SK-N-SH treated with all-trans-retinoic acid at 6 μM for 48 hours (cell line): ENCODE data around the gene MYO3B.

Experiments used
- ATAC-seq: fragments of 200-7000 bp; cut with Tn5 transposase; 3 replicates; pipeline ENCODE4 v1.9.1; 2020; ENCODE audit warnings: mild to moderate bottlenecking, moderate library complexity
- BACH2 ChIP-seq: fragments of 250-450 bp; sonication (Bioruptor Pico); IDR thresholded peaks from 2 replicates; pipeline ENCODE4 v1.9.0; 2021; ENCODE audit warnings: mild to moderate bottlenecking, borderline replicate concordance
- CSDC2 ChIP-seq: fragments of 250-450 bp; sonication (Bioruptor Pico); IDR thresholded peaks from 2 replicates; pipeline ENCODE4 v1.5.0; 2020; ENCODE audit warnings: mild to moderate bottlenecking, moderate library complexity
- CSRNP3 ChIP-seq: fragments of 250-450 bp; sonication (Bioruptor Pico); IDR thresholded peaks from 2 replicates; pipeline ENCODE4 v1.5.1; 2021; ENCODE audit warnings: mild to moderate bottlenecking, moderate library complexity
- GLIS3 ChIP-seq: fragments of 250-450 bp; sonication (Bioruptor Pico); IDR thresholded peaks from 2 replicates; pipeline ENCODE4 v1.5.0; 2020; ENCODE audit warnings: mild to moderate bottlenecking, moderate library complexity
- ISL1 ChIP-seq: fragments of 250-450 bp; sonication (Bioruptor Pico); IDR thresholded peaks from 2 replicates; pipeline ENCODE4 v2.1.2; 2022; ENCODE audit warnings: mild to moderate bottlenecking, moderate library complexity
- OSR1 ChIP-seq: fragments of 250-450 bp; sonication (Bioruptor Pico); IDR thresholded peaks from 2 replicates; pipeline ENCODE4 v1.8.0; 2022; ENCODE audit warnings: moderate library complexity, mild to moderate bottlenecking, inconsistent platforms
- PATZ1 ChIP-seq: fragments of 250-450 bp; sonication (Bioruptor Pico); IDR thresholded peaks from 2 replicates; pipeline ENCODE4 v1.8.0; 2020; ENCODE audit warnings: mild to moderate bottlenecking, moderate library complexity, borderline replicate concordance
- PPARA ChIP-seq: fragments of 250-450 bp; sonication (Bioruptor Pico); IDR thresholded peaks from 2 replicates; pipeline ENCODE4 v1.5.0; 2020; ENCODE audit warnings: mild to moderate bottlenecking, borderline replicate concordance
- RARB ChIP-seq: fragments of 250-450 bp; sonication (Bioruptor Pico); IDR thresholded peaks from 2 replicates; pipeline ENCODE4 v1.8.0; 2021; ENCODE audit warnings: mild to moderate bottlenecking, moderate library complexity
- SNAI2 ChIP-seq: fragments of 250-450 bp; sonication (Bioruptor Pico); IDR thresholded peaks from 2 replicates; pipeline ENCODE4 v1.5.0; 2020; ENCODE audit warnings: mild to moderate bottlenecking, moderate library complexity
- TCF4 ChIP-seq: fragments of 250-450 bp; sonication (Bioruptor Pico); IDR thresholded peaks from 2 replicates; pipeline ENCODE4 v1.8.0; 2021; ENCODE audit warnings: mild to moderate bottlenecking, moderate library complexity, borderline replicate concordance
- TOX ChIP-seq: fragments of 250-450 bp; sonication (Bioruptor Pico); IDR thresholded peaks from 2 replicates; pipeline ENCODE4 v1.8.0; 2021; ENCODE audit warnings: mild to moderate bottlenecking, moderate library complexity, borderline replicate concordance
- ZC3H10 ChIP-seq: fragments of 250-450 bp; sonication (Bioruptor Pico); IDR thresholded peaks from 2 replicates; pipeline ENCODE4 v1.5.1; 2021; ENCODE audit warnings: mild to moderate bottlenecking, moderate library complexity
- ZFP3 ChIP-seq: fragments of 250-450 bp; sonication (Bioruptor Pico); IDR thresholded peaks from 2 replicates; pipeline ENCODE4 v1.5.0; 2020; ENCODE audit warnings: mild to moderate bottlenecking, moderate library complexity
- ZFP30 ChIP-seq: fragments of 450-650 bp; formaldehyde crosslinking; IDR thresholded peaks from 2 replicates; pipeline ENCODE4 v1.5.0; 2022; ENCODE audit warnings: mild to moderate bottlenecking, moderate library complexity
- ZNF565 ChIP-seq: fragments of 450-650 bp; formaldehyde crosslinking; conservative IDR thresholded peaks from 2 replicates; pipeline ENCODE4 v1.5.0; 2020; ENCODE audit warnings: low read depth, mild to moderate bottlenecking, moderate library complexity
- ZNF70 ChIP-seq: fragments of 450-650 bp; formaldehyde crosslinking; IDR thresholded peaks from 2 replicates; pipeline ENCODE4 v1.5.0; 2020; ENCODE audit warnings: mild to moderate bottlenecking, moderate library complexity
- ZNF8 ChIP-seq: fragments of 450-650 bp; formaldehyde crosslinking; IDR thresholded peaks from 2 replicates; pipeline ENCODE4 v1.5.0; 2020; ENCODE audit warnings: mild to moderate bottlenecking, moderate library complexity
- TF ChIP-seq, protein P1 (sequence below): fragments of 250-450 bp; sonication (Bioruptor Pico); IDR thresholded peaks from 2 replicates; pipeline ENCODE4 v1.8.0; 2021; ENCODE audit warnings: low read depth, mild to moderate bottlenecking, moderate library complexity, borderline replicate concordance
- TF ChIP-seq, protein P2 (sequence below): fragments of 250-450 bp; sonication (Bioruptor Pico); IDR thresholded peaks from 2 replicates; pipeline ENCODE4 v1.5.0; 2020; ENCODE audit warnings: mild to moderate bottlenecking, moderate library complexity

The MYO3B gene

DNA sequence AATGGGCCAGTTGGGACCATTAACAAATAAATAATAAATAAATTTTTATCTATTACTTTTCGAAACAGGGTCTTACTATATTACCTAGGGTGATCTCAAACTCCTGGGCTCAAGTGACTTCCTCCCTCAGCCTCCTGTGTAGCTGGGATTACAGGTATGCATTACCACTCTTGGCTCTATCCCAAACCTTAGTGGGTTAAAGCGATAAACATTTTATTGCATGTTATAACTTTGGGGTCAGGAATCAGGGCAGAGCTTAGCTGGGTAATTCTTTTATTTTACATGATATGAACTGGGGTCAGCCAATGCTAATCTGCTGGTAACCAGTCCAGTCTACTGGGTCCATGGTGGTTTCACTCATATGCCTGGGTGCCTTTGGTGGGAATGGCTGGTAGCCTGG is 127.8 kb downstream of the MYO3B start:
- no peak for ATAC-seq
- TF ChIP-seq CSDC2 (CRISPR knock-in tag) = no peak
- no peak for TF ChIP-seq OSR1 (CRISPR knock-in tag)
- no peak for TF ChIP-seq PATZ1
- TF ChIP-seq RARB = no peak
- TF ChIP-seq ZFP30 (CRISPR knock-in tag) = no peak

DNA sequence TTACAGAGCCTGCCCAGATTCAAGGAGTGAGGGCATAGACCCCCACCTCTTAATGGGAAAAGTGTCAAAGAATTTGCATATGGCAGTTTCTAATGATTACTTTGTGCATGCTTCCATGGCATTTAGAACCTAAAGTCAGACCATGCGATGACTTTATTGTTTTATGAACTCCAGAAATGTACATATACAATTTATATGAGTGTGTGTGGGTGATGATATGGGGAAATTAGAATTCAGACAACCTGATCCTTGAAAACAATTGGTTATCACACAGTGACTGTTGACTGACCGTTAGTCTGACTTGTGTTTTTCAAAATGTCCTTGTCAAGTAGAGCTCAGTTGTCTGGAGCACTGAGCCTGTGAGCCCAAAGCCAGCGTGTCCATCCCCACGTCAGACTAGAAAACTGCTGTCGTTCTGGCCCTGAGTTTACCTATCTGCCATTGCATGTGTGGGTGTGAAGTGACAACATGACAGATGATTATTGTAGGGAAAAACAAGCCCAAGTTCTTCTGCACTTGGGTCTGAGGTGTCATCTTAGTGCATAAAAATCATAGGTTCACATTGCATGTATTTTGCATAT is 128.4 kb downstream of the MYO3B start:
- ATAC-seq = no peak
- TF ChIP-seq CSDC2 (CRISPR knock-in tag) (no peak), ZNF565 (CRISPR knock-in tag) (no peak), ZNF70 (CRISPR knock-in tag) (no peak), ZFP3 (no peak), ZC3H10 (CRISPR knock-in tag) (no peak), ZNF8 (CRISPR knock-in tag) (no peak), TOX (no peak), BACH2 (no peak), PPARA (no peak), RARB (no peak), PATZ1 (no peak), GLIS3 (CRISPR knock-in tag) (no peak), SNAI2 (CRISPR knock-in tag) (no peak), TCF4 (no peak), CSRNP3 (CRISPR knock-in tag) (no peak), ISL1 (CRISPR knock-in tag) (no peak)
- TF ChIP-seq, protein P1, sequence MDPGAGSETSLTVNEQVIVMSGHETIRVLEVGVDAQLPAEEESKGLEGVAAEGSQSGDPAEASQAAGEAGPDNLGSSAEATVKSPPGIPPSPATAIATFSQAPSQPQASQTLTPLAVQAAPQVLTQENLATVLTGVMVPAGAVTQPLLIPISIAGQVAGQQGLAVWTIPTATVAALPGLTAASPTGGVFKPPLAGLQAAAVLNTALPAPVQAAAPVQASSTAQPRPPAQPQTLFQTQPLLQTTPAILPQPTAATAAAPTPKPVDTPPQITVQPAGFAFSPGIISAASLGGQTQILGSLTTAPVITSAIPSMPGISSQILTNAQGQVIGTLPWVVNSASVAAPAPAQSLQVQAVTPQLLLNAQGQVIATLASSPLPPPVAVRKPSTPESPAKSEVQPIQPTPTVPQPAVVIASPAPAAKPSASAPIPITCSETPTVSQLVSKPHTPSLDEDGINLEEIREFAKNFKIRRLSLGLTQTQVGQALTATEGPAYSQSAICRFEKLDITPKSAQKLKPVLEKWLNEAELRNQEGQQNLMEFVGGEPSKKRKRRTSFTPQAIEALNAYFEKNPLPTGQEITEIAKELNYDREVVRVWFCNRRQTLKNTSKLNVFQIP (CRISPR knock-in tag) = no peak
- TF ChIP-seq, protein P2, sequence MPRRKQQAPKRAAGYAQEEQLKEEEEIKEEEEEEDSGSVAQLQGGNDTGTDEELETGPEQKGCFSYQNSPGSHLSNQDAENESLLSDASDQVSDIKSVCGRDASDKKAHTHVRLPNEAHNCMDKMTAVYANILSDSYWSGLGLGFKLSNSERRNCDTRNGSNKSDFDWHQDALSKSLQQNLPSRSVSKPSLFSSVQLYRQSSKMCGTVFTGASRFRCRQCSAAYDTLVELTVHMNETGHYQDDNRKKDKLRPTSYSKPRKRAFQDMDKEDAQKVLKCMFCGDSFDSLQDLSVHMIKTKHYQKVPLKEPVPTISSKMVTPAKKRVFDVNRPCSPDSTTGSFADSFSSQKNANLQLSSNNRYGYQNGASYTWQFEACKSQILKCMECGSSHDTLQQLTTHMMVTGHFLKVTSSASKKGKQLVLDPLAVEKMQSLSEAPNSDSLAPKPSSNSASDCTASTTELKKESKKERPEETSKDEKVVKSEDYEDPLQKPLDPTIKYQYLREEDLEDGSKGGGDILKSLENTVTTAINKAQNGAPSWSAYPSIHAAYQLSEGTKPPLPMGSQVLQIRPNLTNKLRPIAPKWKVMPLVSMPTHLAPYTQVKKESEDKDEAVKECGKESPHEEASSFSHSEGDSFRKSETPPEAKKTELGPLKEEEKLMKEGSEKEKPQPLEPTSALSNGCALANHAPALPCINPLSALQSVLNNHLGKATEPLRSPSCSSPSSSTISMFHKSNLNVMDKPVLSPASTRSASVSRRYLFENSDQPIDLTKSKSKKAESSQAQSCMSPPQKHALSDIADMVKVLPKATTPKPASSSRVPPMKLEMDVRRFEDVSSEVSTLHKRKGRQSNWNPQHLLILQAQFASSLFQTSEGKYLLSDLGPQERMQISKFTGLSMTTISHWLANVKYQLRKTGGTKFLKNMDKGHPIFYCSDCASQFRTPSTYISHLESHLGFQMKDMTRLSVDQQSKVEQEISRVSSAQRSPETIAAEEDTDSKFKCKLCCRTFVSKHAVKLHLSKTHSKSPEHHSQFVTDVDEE (CRISPR knock-in tag) = no peak

- no peak for TF ChIP-seq PATZ1
- no peak for TF ChIP-seq TCF4
- no peak for ATAC-seq
These were observed 129.1 kb downstream of the MYO3B start for GRCh38 chr2:170307052-170307451.
